ENCODE data around the gene CORO6. TPM values are rescaled to one million over a fixed set of nuclear protein-coding genes. Genes with fewer than 3 reads are reported as not detected.

CORO6 gene
- total and polyA plus RNA-seq, 2 of the 13 experiments (the other 11 are each of a cell fraction or from before 2014, with no cell fraction given) = 0.42 to 0.82 TPM

DNA sequence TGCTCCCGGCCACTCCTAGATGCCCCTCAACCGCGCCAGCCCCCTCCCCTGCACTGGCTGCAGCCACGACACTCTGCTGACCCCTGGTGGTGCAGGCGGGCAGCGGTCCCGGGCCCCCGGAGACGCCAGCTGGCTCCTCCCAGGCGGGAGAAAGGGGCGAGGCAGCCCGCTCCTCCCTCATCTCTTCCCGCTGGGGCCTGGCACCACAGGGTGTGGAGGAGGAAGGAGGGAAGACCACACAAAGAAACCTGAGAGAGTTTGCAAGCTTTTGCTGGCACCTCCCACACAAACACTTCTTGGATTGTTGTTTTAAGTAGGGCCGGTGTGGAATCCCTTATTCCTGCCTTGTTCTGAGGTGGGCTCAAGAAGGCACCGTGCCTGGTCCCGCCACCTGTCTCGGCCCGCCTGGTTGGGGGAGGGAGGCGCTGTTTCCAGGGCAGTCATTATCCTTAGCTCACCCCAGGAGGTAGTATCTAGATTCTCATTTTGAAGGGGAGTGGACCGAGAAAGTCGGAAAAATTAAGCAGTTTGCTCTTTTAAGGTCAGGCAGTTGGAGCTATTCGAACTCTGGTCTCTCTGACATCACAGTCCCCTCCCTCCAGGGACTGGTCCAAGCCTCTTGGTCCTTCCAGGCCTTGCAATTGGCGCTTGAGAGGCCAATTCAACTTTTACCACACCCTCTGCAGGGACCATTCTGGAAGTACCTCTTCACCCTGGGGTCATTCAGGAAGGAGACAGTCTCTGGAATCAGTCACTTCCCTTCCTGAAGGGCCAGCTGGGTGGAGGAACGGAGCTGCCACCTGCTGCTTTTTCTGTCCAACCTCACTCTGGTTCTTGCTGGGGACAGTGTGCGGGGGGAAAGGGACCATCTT is 30.7 kb downstream of the CORO6 start (continued):
- TF ChIP-seq, protein P1, sequence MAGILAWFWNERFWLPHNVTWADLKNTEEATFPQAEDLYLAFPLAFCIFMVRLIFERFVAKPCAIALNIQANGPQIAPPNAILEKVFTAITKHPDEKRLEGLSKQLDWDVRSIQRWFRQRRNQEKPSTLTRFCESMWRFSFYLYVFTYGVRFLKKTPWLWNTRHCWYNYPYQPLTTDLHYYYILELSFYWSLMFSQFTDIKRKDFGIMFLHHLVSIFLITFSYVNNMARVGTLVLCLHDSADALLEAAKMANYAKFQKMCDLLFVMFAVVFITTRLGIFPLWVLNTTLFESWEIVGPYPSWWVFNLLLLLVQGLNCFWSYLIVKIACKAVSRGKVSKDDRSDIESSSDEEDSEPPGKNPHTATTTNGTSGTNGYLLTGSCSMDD (CRISPR knock-in tag; IDR thresholded peaks at IDR 0.05) = no peak
- TF ChIP-seq SOX6 (IDR thresholded peaks at IDR 0.05) = no peak
- TF ChIP-seq SOX6 (CRISPR knock-in tag; IDR thresholded peaks at IDR 0.05) = peak; percentile 41
- 0 out of 2 replicates have a peak, but pooled peaks have one; percentile 26 for TF ChIP-seq ZNF567 (CRISPR knock-in tag; IDR thresholded peaks at IDR 0.05; ENCODE audit: borderline replicate concordance)
- no peak for TF ChIP-seq RNF2 (conservative IDR thresholded peaks at IDR 0.05; ENCODE audit: low read depth)
- TF ChIP-seq, protein P2, sequence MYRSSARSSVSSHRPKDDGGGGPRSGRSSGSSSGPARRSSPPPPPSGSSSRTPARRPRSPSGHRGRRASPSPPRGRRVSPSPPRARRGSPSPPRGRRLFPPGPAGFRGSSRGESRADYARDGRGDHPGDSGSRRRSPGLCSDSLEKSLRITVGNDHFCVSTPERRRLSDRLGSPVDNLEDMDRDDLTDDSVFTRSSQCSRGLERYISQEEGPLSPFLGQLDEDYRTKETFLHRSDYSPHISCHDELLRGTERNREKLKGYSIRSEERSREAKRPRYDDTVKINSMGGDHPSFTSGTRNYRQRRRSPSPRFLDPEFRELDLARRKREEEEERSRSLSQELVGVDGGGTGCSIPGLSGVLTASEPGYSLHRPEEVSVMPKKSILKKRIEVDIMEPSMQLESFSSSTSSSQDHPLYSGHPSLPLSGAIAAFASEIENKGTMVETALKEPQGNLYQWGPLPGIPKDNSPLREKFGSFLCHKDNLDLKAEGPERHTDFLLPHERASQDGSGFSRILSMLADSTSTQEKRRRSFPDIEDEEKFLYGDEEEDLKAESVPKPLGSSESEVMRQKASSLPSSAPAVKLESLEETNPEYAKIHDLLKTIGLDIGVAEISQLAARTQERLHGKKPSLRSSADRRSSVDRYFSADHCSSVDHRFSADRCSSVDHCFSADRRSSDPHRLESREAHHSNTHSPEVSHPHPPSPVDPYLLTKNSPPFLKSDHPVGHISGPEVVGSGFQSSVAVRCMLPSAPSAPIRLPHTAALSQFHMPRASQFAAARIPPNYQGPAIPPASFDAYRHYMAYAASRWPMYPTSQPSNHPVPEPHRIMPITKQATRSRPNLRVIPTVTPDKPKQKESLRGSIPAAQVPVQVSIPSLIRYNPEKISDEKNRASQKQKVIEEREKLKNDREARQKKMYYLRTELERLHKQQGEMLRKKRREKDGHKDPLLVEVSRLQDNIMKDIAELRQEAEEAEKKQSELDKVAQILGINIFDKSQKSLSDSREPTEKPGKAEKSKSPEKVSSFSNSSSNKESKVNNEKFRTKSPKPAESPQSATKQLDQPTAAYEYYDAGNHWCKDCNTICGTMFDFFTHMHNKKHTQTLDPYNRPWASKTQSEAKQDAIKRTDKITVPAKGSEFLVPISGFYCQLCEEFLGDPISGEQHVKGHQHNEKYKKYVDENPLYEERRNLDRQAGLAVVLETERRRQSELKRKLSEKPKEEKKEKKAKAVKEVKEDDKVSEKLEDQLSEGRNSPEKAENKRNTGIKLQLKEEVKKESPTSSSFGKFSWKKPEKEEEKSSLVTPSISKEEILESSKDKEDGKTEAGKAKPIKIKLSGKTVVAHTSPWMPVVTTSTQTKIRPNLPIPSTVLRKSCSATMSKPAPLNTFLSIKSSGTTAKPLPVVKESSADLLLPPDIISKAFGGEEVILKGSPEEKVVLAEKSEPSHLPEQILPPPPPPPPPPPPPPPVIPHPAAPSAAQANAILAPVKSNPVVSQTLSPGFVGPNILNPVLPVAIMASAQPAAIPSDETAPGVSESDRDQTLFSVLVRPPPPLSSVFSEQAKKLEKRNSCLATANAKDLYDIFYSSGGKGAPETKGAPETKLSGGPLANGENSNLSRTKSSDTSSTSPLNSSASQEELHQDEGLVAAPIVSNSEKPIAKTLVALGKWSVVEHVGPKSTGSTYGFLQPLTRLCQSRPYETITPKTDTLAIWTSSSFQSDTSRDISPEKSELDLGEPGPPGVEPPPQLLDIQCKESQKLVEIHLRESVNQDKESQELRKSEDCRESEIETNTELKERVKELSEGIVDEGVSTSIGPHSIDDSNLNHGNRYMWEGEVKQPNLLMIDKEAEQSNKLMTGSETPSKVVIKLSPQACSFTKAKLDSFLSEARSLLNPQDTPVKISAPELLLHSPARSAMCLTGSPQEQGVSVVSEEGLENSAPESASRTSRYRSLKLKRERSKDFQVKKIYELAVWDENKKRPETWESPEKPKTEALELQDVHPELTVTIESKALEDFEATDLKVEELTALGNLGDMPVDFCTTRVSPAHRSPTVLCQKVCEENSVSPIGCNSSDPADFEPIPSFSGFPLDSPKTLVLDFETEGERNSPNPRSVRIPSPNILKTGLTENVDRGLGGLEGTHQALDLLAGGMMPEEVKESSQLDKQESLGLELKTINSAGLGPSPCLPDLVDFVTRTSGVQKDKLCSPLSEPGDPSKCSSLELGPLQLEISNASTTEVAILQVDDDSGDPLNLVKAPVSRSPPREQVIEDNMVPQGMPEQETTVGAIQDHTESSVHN (CRISPR knock-in tag; IDR thresholded peaks at IDR 0.05) = no peak
- no peak; the same call in 1 of the 2 replicates for TF ChIP-seq ZNF230 (CRISPR knock-in tag; IDR thresholded peaks at IDR 0.05)
- TF ChIP-seq ZMYM3 (CRISPR knock-in tag; IDR thresholded peaks at IDR 0.05) = no peak
- TF ChIP-seq, protein P3, sequence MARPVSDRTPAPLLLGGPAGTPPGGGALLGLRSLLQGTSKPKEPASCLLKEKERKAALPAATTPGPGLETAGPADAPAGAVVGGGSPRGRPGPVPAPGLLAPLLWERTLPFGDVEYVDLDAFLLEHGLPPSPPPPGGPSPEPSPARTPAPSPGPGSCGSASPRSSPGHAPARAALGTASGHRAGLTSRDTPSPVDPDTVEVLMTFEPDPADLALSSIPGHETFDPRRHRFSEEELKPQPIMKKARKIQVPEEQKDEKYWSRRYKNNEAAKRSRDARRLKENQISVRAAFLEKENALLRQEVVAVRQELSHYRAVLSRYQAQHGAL (CRISPR knock-in tag; IDR thresholded peaks at IDR 0.05; ENCODE audit: not compliant biosample characterization) = no peak
- TF ChIP-seq FOSL1 (CRISPR knock-in tag; IDR thresholded peaks at IDR 0.05; ENCODE audit: borderline replicate concordance) = no peak
- TF ChIP-seq, protein P4, sequence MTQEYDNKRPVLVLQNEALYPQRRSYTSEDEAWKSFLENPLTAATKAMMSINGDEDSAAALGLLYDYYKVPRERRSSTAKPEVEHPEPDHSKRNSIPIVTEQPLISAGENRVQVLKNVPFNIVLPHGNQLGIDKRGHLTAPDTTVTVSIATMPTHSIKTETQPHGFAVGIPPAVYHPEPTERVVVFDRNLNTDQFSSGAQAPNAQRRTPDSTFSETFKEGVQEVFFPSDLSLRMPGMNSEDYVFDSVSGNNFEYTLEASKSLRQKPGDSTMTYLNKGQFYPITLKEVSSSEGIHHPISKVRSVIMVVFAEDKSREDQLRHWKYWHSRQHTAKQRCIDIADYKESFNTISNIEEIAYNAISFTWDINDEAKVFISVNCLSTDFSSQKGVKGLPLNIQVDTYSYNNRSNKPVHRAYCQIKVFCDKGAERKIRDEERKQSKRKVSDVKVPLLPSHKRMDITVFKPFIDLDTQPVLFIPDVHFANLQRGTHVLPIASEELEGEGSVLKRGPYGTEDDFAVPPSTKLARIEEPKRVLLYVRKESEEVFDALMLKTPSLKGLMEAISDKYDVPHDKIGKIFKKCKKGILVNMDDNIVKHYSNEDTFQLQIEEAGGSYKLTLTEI (CRISPR knock-in tag; conservative IDR thresholded peaks at IDR 0.05) = no peak
- TF ChIP-seq SIX1 (CRISPR knock-in tag; IDR thresholded peaks at IDR 0.05; ENCODE audit: borderline replicate concordance) = no peak
- no peak; the same call in 1 of the 2 replicates for TF ChIP-seq FOXC1 (CRISPR knock-in tag; IDR thresholded peaks at IDR 0.05; ENCODE audit: borderline replicate concordance)
- TF ChIP-seq ISL2 (CRISPR knock-in tag; IDR thresholded peaks at IDR 0.05) = no peak; the same call in 1 of the 2 replicates
- TF ChIP-seq MTA3 (CRISPR knock-in tag; IDR thresholded peaks at IDR 0.05) = no peak
- no peak for TF ChIP-seq SNAPC2 (CRISPR knock-in tag; IDR thresholded peaks at IDR 0.05)
